ENCODE results near the gene CELA3B. TPM values are rescaled to one million over a fixed set of nuclear protein-coding genes. Genes with fewer than 3 reads are reported as not detected.
"Not testable (repeated sequence)": the region's sequence is repeated elsewhere in the genome, so short reads cannot be mapped to it uniquely, and the experiment has no call there.

Gene CELA3B
- not detected for polyA plus RNA-seq (ENCODE audit: low read depth in 6 of 6)

GRCh38 chr1:21976703-21977239 lies at the start of gene CELA3B:
TSS of gene CELA3B (plus strand) at chr1:21977022. CDS start at chr1:21977040, 18 bp downstream.
- not testable (repeated sequence) for DNase-seq; ATAC-seq (ENCODE audit: low read depth in 2 of 2); H3K4me1 Mint-ChIP-seq; H3K27me3 Mint-ChIP-seq; H3K9me3 Mint-ChIP-seq; H3K4me3 Mint-ChIP-seq; H3K36me3 Mint-ChIP-seq
- peak within 1 kb of the TSS in 1 of 6 donors; percentile 58 for H3K27ac Mint-ChIP-seq

GRCh38 chr1:21927533-21928237 lies 49.1 kb upstream of the CELA3B start:
- Mint-ChIP-seq H3K9me3 (no peaks in the 10 kb centered on the region), H3K27ac (no peak overlapping the region), H3K4me1 (peaks cover 0 to 3% (median 0%) of the 10 kb centered on the region in 3 donors), H3K4me3 (no peak overlapping the region), H3K27me3 (peaks cover 7 to 12% (median 7%) of the 10 kb centered on the region in 3 donors), H3K36me3 (no peaks in the 10 kb centered on the region)
- DNase-seq = no peak
- no peak for ATAC-seq (ENCODE audit: low read depth in 2 of 2)

DNA sequence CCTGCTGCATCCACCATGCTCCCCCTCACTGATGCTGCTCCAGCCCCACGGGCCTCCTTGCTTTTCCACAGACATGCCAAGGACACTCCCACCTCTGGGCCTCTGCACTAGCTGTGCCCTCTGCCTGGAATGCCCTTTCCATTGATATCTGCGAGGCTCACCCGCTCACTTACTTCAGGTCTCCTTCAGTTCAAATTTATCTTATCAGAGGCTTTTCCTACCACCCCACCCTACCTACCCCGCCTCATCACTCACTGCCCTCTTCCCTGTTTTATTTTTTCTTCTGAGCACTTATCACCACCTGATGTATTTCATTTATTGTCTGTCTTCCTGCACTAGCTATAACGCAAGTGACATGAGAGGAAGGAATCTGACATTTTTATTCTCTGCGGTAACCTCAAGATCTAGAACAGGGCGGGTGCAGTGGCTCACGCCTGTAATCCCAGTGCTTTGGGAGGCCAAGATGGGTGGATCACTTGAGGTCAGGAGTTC lies 46.7 kb upstream of the CELA3B start:
- no peaks in the 10 kb centered on the region for H3K36me3 Mint-ChIP-seq
- peaks cover 0 to 6% (median 6%) of the 10 kb centered on the region in 3 donors for H3K4me1 Mint-ChIP-seq
- no peak overlapping the region for H3K4me3 Mint-ChIP-seq
- no peaks in the 10 kb centered on the region for H3K9me3 Mint-ChIP-seq
- DNase-seq = no peak
- H3K27ac Mint-ChIP-seq = no peak overlapping the region
- ATAC-seq (ENCODE audit: low read depth in 2 of 2) = no peak
- H3K27me3 Mint-ChIP-seq = peaks cover 7 to 22% (median 18%) of the 10 kb centered on the region in 3 donors

DNA sequence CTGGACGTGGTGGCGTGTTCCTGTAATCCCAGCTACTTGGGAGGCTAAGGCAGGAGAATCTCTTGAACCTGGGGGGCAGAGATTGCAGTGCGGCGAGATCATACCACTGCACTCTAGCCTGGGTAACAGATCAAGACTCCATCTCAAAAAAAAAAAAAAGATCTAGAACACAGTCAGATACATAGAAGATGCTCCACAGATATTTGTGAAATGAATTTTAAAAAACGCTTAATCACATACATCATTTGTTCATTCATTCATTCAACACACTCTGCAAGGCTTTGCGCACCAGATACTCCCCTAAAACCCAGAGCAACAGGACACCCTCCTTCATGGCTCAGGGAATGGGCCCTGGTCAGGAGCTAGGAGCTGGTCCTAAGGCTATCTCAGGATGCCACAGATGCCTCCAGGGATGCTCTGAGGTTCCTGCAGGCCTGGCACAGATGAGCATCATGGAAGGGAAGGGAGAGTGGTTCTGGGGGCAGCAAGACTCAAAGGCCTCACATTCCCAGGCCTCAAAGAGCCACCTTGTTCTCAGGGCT lies 46.1 kb upstream of the CELA3B start:
- DNase-seq (no peak), ATAC-seq (ENCODE audit: low read depth in 2 of 2) (no peak)
- H3K27ac Mint-ChIP-seq = no peak overlapping the region
- H3K9me3 Mint-ChIP-seq = no peaks in the 10 kb centered on the region
- no peaks in the 10 kb centered on the region for H3K36me3 Mint-ChIP-seq
- H3K27me3 Mint-ChIP-seq = peaks cover 11 to 27% (median 24%) of the 10 kb centered on the region in 3 donors
- H3K4me1 Mint-ChIP-seq = peaks cover 3 to 9% (median 6%) of the 10 kb centered on the region in 3 donors
- peak overlapping the region in 1 of 8 donors; percentile 9 for H3K4me3 Mint-ChIP-seq

DNA sequence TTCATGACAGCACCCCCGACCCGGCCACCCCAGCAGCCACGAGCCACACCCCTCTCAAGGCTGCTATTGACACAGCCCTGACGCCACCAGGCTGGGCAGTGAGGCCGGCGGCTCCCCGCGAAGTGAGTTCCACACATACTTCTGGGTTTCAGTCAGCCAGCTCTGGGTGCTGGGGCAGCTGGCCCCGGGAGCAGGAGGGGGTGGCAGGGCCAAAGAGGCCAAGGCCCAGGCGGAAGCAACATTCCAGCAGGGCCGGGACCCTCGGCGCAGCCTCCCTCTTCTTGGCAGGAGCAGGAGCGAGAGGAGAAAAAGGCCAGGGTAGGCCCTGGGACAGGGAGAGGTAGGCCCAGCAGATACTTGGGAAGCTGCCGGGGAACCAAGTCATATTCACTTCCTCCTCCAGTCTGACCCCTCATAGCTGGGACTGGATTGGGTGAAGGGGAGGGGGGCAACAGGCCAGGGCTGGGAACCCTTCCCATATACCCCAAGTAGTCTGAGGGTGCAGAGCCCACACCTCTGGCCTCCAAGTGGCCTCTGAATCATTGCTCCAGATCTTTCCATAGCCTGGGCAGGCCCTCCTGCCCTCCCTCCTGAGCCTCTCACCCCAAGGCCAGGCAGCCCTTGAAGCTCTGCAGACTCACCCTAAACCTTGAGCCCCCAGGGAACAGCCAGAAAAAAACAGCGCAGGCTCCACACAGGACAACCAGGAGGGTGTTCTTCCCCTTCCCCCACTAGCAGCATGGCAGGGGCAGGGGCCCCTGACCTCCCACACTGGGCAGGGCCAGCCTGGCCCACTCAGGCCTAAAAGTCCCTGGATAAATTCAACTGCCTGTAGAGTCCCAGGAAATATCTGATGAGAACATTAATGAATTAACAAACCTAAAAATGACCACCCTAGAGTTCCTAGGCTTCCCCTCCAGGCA lies 45.4 kb upstream of the CELA3B start:
- no peak for ATAC-seq (ENCODE audit: low read depth in 2 of 2)
- no peaks in the 10 kb centered on the region for H3K9me3 Mint-ChIP-seq
- H3K4me3 Mint-ChIP-seq = no peak overlapping the region
- H3K4me1 Mint-ChIP-seq = peaks cover 5 to 7% (median 6%) of the 10 kb centered on the region in 3 donors
- peaks cover 11 to 35% (median 26%) of the 10 kb centered on the region in 3 donors for H3K27me3 Mint-ChIP-seq
- no peak for DNase-seq
- no peaks in the 10 kb centered on the region for H3K36me3 Mint-ChIP-seq
- no peak overlapping the region for H3K27ac Mint-ChIP-seq

DNA sequence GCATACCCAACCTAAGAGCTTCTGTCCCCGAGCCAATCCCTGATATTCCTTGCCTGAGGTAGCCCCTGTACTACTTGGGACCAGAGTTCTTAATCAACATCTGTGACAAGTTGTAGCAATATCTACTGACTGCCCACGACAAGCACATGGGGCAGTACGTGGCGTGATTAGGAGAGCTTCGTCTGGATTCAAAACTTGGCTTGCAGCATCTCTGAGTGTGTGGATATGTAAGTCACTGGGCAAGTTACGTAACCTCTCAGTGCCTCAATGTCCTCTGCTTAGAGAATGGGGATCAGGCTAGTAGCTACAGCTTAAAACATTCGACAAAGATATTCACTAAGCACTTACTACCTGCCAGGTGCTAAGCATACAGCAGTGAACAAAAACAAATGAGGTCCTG lies 44.7 kb upstream of the CELA3B start:
- H3K27ac Mint-ChIP-seq = peak overlapping the region in 1 of 6 donors; percentile 7
- H3K36me3 Mint-ChIP-seq = no peaks in the 10 kb centered on the region
- ATAC-seq (ENCODE audit: low read depth in 2 of 2) (no peak), DNase-seq (no peak)
- peaks cover 11 to 36% (median 26%) of the 10 kb centered on the region in 3 donors for H3K27me3 Mint-ChIP-seq
- H3K9me3 Mint-ChIP-seq = no peaks in the 10 kb centered on the region
- H3K4me1 Mint-ChIP-seq = peaks cover 6 to 7% (median 7%) of the 10 kb centered on the region in 3 donors
- H3K4me3 Mint-ChIP-seq = peak overlapping the region in 1 of 8 donors; percentile 30

- H3K4me1 Mint-ChIP-seq = peaks cover 12 to 19% (median 17%) of the 10 kb centered on the region in 3 donors
- ATAC-seq (ENCODE audit: low read depth in 2 of 2) = no peak
- H3K27ac Mint-ChIP-seq = peak overlapping the region in 1 of 6 donors; percentile 57
- peaks cover 16 to 42% (median 35%) of the 10 kb centered on the region in 3 donors for H3K27me3 Mint-ChIP-seq
- H3K36me3 Mint-ChIP-seq = peaks cover 0 to 8% of the 10 kb centered on the region in 2 donors
- no peak for DNase-seq
- peak overlapping the region in 3 of 8 donors; percentile 40 to 69 (median 63) for H3K4me3 Mint-ChIP-seq
- no peaks in the 10 kb centered on the region for H3K9me3 Mint-ChIP-seq
Measured at GRCh38 chr1:21933397-21934248, 43.2 kb upstream of the CELA3B start.

DNA sequence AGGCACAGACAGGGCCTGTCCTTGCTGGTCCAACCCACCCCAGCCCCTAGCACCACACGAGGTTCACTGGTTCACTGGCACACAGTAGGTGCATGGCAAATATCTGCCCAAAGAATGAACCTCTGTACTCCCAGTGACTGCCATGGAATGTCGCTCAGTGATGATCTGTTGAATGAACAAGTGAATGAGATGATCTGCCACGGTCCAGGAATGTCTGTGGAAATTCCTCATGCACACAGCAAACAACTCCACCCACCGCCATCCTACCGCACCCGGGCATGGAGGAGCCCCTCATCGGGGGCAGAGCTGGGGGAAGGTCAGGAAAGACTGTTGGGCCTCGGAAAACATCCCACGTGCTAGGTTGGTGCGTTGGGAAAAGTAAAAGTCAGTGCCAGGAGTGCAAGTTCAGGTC lies 41.4 kb upstream of the CELA3B start:
- Mint-ChIP-seq H3K27ac (no peak overlapping the region), H3K4me3 (peak overlapping the region in 7 of 8 donors; percentile 33 to 86 (median 67))

DNA sequence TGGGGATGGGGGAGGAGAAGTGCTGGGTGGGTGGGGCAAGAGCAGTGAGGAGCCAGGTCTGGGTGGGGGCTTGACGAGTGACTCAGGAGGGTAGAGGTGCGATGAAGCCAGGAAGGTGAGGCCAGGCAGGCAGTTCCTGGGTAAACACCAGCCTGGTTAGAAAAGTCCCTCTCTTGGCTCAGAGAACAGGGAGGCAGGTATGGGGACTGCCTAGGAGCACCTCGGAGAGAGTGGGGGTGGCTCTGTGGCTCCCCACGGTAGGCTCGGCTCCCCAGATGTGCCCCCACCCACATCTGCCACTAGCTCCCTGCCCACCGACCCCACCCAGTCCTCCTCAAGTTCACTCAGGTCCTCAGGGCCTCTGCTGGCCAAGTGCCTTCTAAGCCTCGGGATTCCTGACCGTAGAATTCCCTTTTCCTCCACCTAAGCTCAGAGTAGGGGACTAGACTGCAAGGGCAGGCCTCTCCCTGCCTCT lies 40.9 kb upstream of the CELA3B start:
- no peaks in the 10 kb centered on the region for H3K9me3 Mint-ChIP-seq
- DNase-seq (no peak), ATAC-seq (ENCODE audit: low read depth in 2 of 2) (no peak)
- peaks cover 21 to 35% (median 35%) of the 10 kb centered on the region in 3 donors for H3K27me3 Mint-ChIP-seq
- H3K27ac Mint-ChIP-seq = peak overlapping the region in 1 of 6 donors; percentile 52
- peak overlapping the region in 6 of 8 donors; percentile 21 to 86 (median 64) for H3K4me3 Mint-ChIP-seq
- peaks cover 0 to 8% of the 10 kb centered on the region in 2 donors for H3K36me3 Mint-ChIP-seq
- H3K4me1 Mint-ChIP-seq = peaks cover 12 to 21% (median 18%) of the 10 kb centered on the region in 3 donors

More for the DNA sequence above, 41.4 kb upstream of the CELA3B start:
- peaks cover 0 to 8% of the 10 kb centered on the region in 2 donors for H3K36me3 Mint-ChIP-seq
- peaks cover 20 to 35% (median 35%) of the 10 kb centered on the region in 3 donors for H3K27me3 Mint-ChIP-seq
- ATAC-seq (ENCODE audit: low read depth in 2 of 2) (no peak), DNase-seq (no peak)
- peaks cover 12 to 21% (median 18%) of the 10 kb centered on the region in 3 donors for H3K4me1 Mint-ChIP-seq
- H3K9me3 Mint-ChIP-seq = no peaks in the 10 kb centered on the region

GRCh38 chr1:21936366-21937031 lies 40.3 kb upstream of the CELA3B start:
- DNase-seq = no peak

GRCh38 chr1:21937034-21937371 lies 39.8 kb upstream of the CELA3B start, which contains the start of gene HSPG2:
TSS of gene HSPG2 (minus strand) at chr1:21937310. CDS start at chr1:21937217, 93 bp downstream.
- H3K4me1 Mint-ChIP-seq = peaks cover 12 to 21% (median 18%) of the 10 kb centered on the region in 3 donors
- H3K36me3 Mint-ChIP-seq = peaks cover 0 to 8% of the 10 kb centered on the region in 2 donors
- H3K9me3 Mint-ChIP-seq = no peaks in the 10 kb centered on the region
- DNase-seq (no peak), ATAC-seq (ENCODE audit: low read depth in 2 of 2) (peak; percentile 44 to 47)
- H3K27me3 Mint-ChIP-seq = peaks cover 25 to 35% (median 34%) of the 10 kb centered on the region in 3 donors
- peak within 1 kb of the TSS; percentile 84 to 97 (median 90) for H3K4me3 Mint-ChIP-seq
- H3K27ac Mint-ChIP-seq = peak within 1 kb of the TSS in 4 of 6 donors; percentile 32 to 82 (median 58)

More at GRCh38 chr1:21936366-21937031, 40.3 kb upstream of the CELA3B start:
- ATAC-seq (ENCODE audit: low read depth in 2 of 2) = peak; percentile 2 to 22
- H3K9me3 Mint-ChIP-seq = no peaks in the 10 kb centered on the region
- peak overlapping the region in 1 of 6 donors; percentile 52 for H3K27ac Mint-ChIP-seq
- H3K4me1 Mint-ChIP-seq = peaks cover 12 to 21% (median 18%) of the 10 kb centered on the region in 3 donors
- H3K4me3 Mint-ChIP-seq = peak overlapping the region; percentile 54 to 83 (median 72)
- H3K36me3 Mint-ChIP-seq = peaks cover 0 to 8% of the 10 kb centered on the region in 2 donors
- H3K27me3 Mint-ChIP-seq = peaks cover 25 to 35% (median 35%) of the 10 kb centered on the region in 3 donors
